ENCODE measurements around the gene ELK1. TPM values are rescaled to one million over a fixed set of nuclear protein-coding genes. Genes with fewer than 3 reads are reported as not detected.
A peak's percentile ranks its signal among the peaks of the same experiment; 100 is the strongest.

Gene ELK1
- total and polyA plus RNA-seq, 12 donors: 6.9 to 34.1 (median 24.8) TPM

GRCh38 chrX:47637546-47638195, 12.7 kb downstream of the ELK1 start:
- intact Hi-C loops (cut with DNase I): loop anchor here in 2 of 10 donors (1.0 to 5.0 kb wide), 2 partner anchors 40 to 75 kb away; partner anchors contain the start of gene ARAF (in 1 of the 2)
- WGBS, 2 donors: 52 to 56% methylated on average over 19 to 31 of the region's 31 CpGs
- peak overlapping the region in 1 of 10 donors; percentile 74 for H3K27ac ChIP-seq
- peaks cover 0 to 74% (median 3%) of the 10 kb centered on the region in 9 donors for H3K36me3 ChIP-seq
- DNase-seq: peak; percentile 32 to 37
- H3K4me3 ChIP-seq: peak overlapping the region in 6 of 10 donors; percentile 20 to 46 (median 30)
- ATAC-seq: peak; percentile 45 to 88 (median 76)
- peaks cover 0 to 1% (median 0%) of the 10 kb centered on the region in 9 donors for H3K4me1 ChIP-seq
- H3K27me3 ChIP-seq: no peaks in the 10 kb centered on the region
- peak in 2 of 9 donors; percentile 22 to 27 for TF ChIP-seq CTCF (IDR thresholded peaks at IDR 0.05)
- peaks cover 0 to 7% (median 0%) of the 10 kb centered on the region in 11 donors for H3K9me3 ChIP-seq

DNA sequence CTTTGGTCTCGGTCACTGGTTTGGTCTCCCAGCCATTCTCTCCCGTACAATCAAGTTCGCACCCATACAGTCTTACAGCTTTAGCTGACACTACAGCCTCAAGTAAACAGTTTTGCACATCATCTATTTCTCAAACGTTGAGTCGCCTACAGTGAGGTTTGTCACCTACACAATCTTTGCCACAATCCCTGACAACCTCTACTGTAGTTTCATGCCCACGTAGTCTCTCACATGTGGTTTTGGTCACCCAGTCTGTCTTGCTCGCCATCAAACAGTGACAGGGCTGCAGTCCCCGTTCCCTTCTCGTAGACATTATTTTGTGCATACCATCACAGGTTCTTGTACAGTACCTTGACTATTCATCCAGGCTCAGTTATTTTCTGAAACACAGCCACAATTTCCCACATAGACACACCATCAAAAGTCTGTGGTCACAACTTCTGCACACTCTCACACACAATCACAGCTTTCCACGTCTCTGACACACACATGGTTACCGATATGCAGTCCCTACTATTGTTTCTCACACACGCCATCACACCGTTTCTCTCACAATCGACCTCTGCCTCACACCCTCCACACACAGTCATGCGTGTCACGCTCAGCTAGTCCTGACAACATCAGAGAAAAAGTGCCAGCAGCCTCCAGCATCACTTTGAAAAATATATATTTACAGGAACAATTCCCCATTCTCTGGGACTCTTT, 15.3 kb downstream of the ELK1 start:
- Histone ChIP-seq H3K27ac (peak overlapping the region in 1 of 10 donors; percentile 26), H3K4me1 (peaks cover 0 to 12% (median 0%) of the 10 kb centered on the region in 9 donors), H3K9me3 (peaks cover 0 to 7% (median 0%) of the 10 kb centered on the region in 11 donors), H3K27me3 (peaks cover 0 to 6% (median 0%) of the 10 kb centered on the region in 7 donors), H3K4me3 (no peak overlapping the region), H3K36me3 (peaks cover 0 to 56% (median 0%) of the 10 kb centered on the region in 9 donors)
- 89 to 94% methylated on average over 16 of the region's 16 CpGs for WGBS, 2 donors
- ATAC-seq (no peak), DNase-seq (no peak)
- intact Hi-C loops (cut with DNase I): loop anchor here in 1 of 10 donors (5.0 kb wide), 1 partner anchor 73 kb away; the partner anchor contains the start of gene ARAF
- TF ChIP-seq CTCF (IDR thresholded peaks at IDR 0.05): no peak

GRCh38 chrX:47633689-47634590, 16.4 kb downstream of the ELK1 start:
- intact Hi-C loops (cut with DNase I): no loop called here
- Histone ChIP-seq H3K9me3 (no peaks in the 10 kb centered on the region), H3K4me3 (no peak overlapping the region), H3K36me3 (peaks cover 0 to 45% (median 0%) of the 10 kb centered on the region in 9 donors), H3K27ac (peak overlapping the region in 1 of 10 donors; percentile 12), H3K27me3 (peaks cover 0 to 9% (median 0%) of the 10 kb centered on the region in 7 donors), H3K4me1 (peaks cover 0 to 15% (median 0%) of the 10 kb centered on the region in 9 donors)
- TF ChIP-seq CTCF (IDR thresholded peaks at IDR 0.05): no peak
- ATAC-seq (no peak), DNase-seq (no peak)
- 63 to 67% methylated on average over 14 of the region's 14 CpGs for WGBS, 2 donors

All from heart right ventricle (tissue), 16 donors.